RKO (cell line): Measurements from ENCODE around the gene ATP5F1D.

Experiments
- DNase-seq: peaks from one replicate; pipeline ENCODE4 v3.0.0-alpha.2; 2016; ENCODE audit warnings: low spot score

ATP5F1D gene

GRCh38 chr19:1283207-1283916 is 41.8 kb downstream of the ATP5F1D start:
- DNase-seq = no peak

- DNase-seq = no peak
Measured at GRCh38 chr19:1283917-1284292, 42.4 kb downstream of the ATP5F1D start.

- no peak for DNase-seq
Measured at GRCh38 chr19:1284293-1284978, 42.9 kb downstream of the ATP5F1D start.

GRCh38 chr19:1284979-1285736 is 43.6 kb downstream of the ATP5F1D start:
- DNase-seq = no peak

- DNase-seq = no peak
Measured at GRCh38 chr19:1285737-1286360, 44.3 kb downstream of the ATP5F1D start, which contains the start of gene EFNA2. Gene EFNA2 (plus strand): TSS chr19:1285873. CDS start chr19:1286169, 296 bp downstream.

GRCh38 chr19:1286487-1287353 is 45.2 kb downstream of the ATP5F1D start:
- DNase-seq = no peak

GRCh38 chr19:1287354-1288225 is 46.0 kb downstream of the ATP5F1D start:
- no peak for DNase-seq

GRCh38 chr19:1288226-1288612 is 46.7 kb downstream of the ATP5F1D start:
- no peak for DNase-seq

GRCh38 chr19:1288833-1289685 is 47.5 kb downstream of the ATP5F1D start:
- no peak for DNase-seq

- DNase-seq = no peak
Measured at GRCh38 chr19:1289686-1290025, 48.1 kb downstream of the ATP5F1D start.

- DNase-seq = no peak
Measured at GRCh38 chr19:1290196-1290702, 48.7 kb downstream of the ATP5F1D start.

- DNase-seq = no peak
Measured at GRCh38 chr19:1290703-1291651, 49.4 kb downstream of the ATP5F1D start.

- DNase-seq = no peak
Measured at GRCh38 chr19:1291761-1292418, 50.3 kb downstream of the ATP5F1D start.

- no peak for DNase-seq
Measured at GRCh38 chr19:1292419-1293151, 51.0 kb downstream of the ATP5F1D start.

GRCh38 chr19:1293782-1294604 is 52.4 kb downstream of the ATP5F1D start:
- no peak for DNase-seq
